HPDE6-E6E7 (cell line): ENCODE data around the gene CLCF1.
"Not testable (repeated sequence)": the region's sequence is repeated elsewhere in the genome, so short reads cannot be mapped to it uniquely, and the experiment has no call there.

Source experiments
- DNase-seq: peaks from one replicate; pipeline ENCODE4 v3.0.0; 2011; ENCODE audit warnings: missing footprints; ENCODE audit errors: extremely low spot score

Gene CLCF1

DNA sequence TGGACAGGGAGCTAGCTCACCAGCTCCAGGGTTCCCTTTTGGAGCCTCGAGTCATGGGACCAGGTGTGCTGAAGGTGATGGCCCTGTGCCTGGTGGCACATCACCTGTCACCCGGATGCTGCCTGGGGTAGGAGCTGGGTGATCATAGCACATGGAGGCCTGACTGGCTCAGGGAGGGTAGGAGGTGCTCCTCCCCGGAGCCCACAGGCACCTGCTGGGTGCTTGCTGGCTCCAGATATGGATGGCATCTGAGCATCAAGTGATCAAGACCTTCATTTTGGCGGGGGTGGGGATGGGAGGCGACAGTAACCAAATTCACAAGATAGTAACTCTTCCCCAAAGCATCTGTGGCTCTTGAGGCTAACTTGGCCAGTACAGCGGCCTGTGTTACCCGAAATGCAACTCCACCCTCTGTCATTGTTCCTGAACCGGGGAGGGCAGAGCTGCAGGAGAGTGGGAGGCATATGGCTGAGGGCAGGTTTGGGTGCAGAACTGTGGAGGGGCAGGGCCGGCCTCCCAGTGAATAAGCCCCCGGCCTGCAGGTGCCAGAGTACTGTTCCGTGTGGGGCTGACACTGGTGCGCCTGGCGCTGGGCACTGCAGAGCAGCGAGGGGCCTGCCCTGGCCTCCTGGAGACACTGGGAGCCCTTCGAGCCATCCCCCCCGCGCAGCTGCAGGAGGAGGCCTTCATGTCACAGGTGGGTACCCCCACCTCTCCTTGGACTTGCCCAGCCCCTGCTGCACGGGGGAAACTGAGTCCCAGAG lies 35.2 kb upstream of the CLCF1 start:
- no peak for DNase-seq

DNA sequence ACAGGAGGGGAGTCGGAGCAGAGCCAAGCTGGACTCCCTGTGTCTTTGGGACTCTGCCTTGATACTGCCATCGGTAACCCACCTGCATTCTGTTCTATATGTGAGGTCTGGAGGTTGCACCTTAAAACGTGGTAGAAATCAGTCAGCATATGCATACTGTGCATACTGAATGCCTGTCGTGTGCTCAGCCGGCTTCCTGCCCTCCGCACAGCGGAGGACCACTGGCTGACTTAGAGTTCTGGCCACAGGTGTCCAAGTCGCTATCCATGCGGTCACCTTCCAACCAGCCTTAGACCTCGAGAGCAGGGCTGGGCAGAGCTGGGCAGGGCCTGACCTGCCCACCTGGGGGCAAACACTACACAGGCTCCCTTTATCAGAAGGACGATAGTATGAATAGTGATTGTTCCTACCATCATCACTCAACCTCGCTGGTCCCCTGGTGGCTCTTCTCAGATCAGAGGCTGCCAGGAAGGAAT lies 34.3 kb upstream of the CLCF1 start:
- DNase-seq: no peak

DNA sequence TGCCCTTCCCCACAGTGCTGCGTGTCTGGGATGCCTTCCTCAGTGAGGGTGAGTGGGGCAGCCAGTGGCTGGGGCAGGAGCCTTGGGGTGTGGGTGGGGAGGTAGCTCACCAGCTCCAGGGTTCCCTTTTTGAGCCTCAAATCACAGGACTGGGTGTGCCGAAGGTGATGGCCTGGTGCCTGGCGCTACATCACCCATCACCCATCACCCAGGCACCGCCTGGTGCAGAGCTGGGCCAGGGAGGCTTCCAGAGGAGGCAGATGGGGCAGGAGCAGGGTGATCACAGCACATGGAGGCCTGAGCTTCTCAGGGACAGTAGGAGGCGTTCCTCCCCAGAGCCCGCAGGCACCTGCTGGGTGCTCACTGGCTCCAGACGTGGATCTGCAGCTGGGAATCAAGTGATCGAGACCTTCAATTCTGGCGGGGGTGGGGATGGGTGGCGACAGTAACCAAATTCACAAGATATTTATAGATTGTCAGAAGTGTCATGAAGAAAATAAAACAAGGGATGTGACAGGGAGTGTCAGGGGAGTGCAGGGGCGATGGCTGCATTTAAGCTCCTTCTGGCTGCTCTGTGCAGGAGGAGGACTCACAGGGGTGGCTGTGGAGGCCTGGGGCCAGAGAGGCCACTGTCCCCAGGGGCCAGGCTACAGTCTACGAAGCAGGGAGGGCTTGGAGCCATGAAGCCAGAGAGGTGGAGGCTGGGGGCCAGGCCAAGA lies 33.7 kb upstream of the CLCF1 start:
- DNase-seq: no peak

GRCh38 chr11:67406420-67406968 lies 33.1 kb upstream of the CLCF1 start:
- DNase-seq: no peak

DNA sequence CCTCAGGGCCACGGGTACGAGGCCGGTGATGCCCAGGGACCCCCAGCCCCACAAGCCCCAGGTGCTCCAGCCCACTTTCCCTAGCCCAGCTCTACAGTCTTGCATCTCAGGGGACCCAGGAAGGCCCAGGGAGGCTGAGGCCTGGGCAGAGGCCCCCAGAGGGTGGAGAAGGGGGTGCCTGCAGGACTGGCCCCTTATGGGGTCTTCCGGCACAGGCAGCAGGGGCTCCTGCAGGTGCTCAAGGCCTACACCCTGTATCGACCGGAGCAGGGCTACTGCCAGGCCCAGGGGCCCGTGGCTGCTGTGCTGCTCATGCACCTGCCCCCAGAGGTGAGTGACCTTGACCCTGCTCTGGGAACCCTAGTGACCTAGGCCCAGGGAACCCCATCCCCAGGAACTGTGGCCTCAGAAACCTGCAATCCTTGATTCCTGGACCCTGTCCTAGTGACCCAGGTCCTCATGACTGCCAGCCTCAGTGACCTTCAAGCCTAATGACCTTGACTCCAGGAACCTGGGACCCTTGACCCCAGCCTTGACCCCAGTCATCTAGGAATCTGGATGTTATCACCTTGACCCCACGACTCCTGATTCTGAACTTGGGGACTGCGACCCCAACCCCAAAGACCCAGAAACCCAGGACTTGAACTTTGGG lies 32.4 kb upstream of the CLCF1 start:
- DNase-seq: no peak

GRCh38 chr11:67405196-67405567 lies 31.8 kb upstream of the CLCF1 start:
- no peak for DNase-seq

- DNase-seq: no peak
Observed at GRCh38 chr11:67404515-67405195, 31.3 kb upstream of the CLCF1 start.

- DNase-seq: not testable (repeated sequence)
Observed at GRCh38 chr11:67403085-67403484, 29.7 kb upstream of the CLCF1 start.

DNA sequence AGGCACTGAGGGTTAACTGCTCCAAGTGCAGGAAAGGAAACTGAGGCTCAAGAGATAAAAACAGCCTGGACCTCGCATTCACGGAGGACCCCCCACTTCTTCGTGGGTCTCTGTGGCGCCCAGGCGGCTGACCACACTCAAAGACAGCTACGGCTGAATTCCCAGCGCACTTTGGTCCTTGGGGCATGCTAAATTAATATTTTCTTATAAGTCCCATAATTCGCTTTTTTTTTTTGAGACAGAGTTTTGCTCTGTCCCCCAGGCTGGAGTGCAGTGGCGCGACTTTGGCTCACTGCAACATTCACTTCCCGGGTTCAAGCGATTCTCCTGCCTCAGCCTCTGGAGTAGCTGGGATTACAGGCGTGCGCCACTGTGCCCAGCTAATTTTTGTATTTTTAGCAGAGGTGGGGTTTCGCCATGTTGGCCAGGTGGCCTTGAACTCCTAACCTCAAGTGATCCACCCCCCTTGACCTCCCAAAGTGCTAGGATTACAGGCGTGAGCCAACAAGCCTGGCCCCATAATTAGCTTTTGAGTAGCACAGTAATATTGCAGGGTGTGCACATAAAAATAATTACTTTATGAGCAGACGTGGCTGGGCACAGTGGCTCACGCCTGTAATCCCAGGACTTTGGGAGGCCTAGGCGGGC lies 28.9 kb upstream of the CLCF1 start:
- not testable (repeated sequence) for DNase-seq

- DNase-seq: peak; percentile 91
Observed at GRCh38 chr11:67401495-67402191, 28.2 kb upstream of the CLCF1 start, which contains the start of gene PPP1CA. TSS of gene PPP1CA (minus strand) at chr11:67401858. CDS start at chr11:67401782, 76 bp downstream.

DNA sequence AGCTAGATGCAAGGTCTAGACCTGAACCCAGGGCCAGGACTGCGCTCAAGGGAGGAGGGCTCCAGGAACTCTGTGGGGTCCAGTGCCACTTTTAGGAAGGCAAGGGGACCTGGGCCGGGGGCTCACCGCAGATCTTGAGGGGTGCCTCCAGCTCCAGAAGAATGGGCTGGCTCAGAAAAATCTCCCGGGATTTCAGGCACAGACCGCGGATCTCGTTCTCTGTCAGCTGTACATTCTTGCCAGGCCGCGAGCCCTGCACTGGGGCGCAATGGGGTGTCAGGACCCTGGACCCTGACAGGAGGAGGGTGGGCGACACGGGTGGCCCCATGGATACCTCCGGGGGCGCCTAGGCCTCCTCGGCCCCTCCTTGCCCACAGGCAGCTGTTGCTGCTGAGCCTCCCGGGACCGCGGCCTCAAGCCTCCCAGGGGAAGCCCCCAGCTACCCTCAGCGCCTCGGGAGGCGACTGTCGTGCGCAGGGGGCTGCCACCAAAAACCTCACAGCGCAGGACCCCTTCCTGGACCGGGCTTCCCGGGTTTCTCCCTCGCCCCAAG lies 27.6 kb upstream of the CLCF1 start:
- no peak for DNase-seq

DNA sequence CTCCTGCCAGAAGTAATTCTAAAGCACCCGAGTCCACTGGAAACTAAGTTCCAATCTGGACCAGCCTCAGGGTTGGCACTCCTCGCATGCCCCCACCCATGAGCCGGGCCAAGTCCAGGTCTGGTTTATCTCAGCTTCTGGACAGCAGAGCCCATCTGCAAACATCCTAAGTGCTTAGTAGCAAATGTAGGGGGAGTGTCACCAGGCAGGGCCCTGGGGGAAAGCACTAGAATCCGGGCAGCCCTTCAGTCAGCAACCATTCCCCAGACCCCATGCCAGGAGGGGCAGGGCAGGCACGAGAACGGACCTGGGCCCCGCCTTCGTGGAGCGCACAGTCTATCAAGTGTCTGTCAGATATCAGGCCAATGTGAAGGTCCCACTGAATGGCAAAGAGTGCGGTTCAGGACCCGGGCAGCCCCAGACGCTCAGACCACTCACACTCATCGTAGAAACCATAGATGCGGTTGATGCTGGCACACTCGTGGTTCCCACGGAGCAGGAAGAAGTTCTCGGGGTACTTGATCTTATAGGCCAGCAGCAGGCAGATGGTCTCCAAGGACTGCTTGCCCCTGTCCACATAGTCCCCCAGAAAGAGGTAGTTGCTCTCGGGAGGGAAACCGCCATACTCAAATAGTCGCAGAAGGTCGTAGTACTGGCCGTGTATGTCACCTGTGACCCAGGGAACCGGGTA lies 27.0 kb upstream of the CLCF1 start:
- DNase-seq: no peak

- DNase-seq: no peak
Observed at GRCh38 chr11:67398661-67399563, 25.5 kb upstream of the CLCF1 start.

DNA sequence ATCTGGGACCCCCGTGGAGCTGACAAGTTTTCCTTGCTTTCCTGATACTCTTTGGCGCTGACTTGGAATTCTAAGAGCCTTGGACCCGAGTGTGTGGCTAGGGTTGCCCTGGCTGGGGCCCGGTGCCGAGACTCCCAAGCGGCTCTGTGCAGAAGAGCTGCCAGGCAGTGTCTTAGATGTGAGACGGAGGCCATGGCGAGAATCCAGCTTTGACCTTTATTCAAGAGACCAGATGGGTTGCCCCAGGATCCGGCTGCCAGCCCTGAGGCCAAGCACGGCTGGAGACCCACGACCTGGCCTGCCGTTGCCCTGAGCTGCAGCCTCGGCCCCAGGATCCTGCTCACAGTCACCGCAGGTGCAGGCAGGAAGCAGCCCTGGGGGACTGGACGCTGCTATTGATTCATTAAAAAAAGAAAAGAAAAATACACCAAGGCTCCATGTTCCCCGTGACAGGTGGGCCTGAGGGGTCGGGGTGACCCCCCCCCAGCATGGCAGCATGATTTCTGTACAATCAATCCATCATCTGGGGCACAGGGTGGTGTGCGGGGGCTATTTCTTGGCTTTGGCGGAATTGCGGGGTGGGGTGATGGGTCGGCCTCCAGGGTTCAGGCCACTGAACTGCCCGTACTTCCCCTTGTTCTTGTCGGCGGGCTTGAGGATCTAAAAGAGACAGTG lies 24.7 kb upstream of the CLCF1 start:
- DNase-seq: no peak

GRCh38 chr11:67397536-67397935 lies 24.1 kb upstream of the CLCF1 start:
- DNase-seq: no peak

GRCh38 chr11:67396587-67397389 lies 23.4 kb upstream of the CLCF1 start:
- no peak for DNase-seq

GRCh38 chr11:67396259-67396581 lies 22.8 kb upstream of the CLCF1 start:
- no peak for DNase-seq
